Measurements from ENCODE around the gene KRT37.

DNA sequence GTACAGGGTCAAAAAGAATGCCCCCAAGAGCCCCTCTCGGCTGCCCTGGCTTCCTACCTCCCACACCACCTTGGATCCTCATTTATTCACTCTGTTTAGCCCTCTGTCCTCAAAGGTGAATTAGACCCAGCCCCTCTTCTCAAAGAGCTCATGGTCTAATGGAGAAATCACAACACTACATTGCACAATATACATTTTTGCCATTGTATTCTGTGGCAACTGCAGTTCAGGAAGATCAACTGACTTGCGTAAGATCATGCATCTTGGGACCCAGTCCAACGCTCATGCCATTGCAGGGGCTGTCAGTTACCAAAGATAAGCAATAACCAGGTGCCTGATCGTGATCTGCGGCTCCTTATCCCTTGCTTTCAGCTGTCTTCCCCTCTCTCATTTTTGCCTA is 15.0 kb upstream of the KRT37 start:
- TF ChIP-seq, protein P1, sequence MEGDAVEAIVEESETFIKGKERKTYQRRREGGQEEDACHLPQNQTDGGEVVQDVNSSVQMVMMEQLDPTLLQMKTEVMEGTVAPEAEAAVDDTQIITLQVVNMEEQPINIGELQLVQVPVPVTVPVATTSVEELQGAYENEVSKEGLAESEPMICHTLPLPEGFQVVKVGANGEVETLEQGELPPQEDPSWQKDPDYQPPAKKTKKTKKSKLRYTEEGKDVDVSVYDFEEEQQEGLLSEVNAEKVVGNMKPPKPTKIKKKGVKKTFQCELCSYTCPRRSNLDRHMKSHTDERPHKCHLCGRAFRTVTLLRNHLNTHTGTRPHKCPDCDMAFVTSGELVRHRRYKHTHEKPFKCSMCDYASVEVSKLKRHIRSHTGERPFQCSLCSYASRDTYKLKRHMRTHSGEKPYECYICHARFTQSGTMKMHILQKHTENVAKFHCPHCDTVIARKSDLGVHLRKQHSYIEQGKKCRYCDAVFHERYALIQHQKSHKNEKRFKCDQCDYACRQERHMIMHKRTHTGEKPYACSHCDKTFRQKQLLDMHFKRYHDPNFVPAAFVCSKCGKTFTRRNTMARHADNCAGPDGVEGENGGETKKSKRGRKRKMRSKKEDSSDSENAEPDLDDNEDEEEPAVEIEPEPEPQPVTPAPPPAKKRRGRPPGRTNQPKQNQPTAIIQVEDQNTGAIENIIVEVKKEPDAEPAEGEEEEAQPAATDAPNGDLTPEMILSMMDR (IDR thresholded peaks at IDR 0.05; ENCODE audit: borderline replicate concordance, extremely low read depth, low read length, poor library complexity, severe bottlenecking), result no peak
- TF ChIP-seq EZH2 (IDR thresholded peaks at IDR 0.05; ENCODE audit: borderline replicate concordance, low read depth, low read length, severe bottlenecking), result no peak
